Esophagus muscularis mucosa (tissue), 4 donors: ENCODE measurements around the gene CDH2. TPM values are rescaled to one million over a fixed set of nuclear protein-coding genes. Genes with fewer than 3 reads are reported as not detected.

Source experiments
- DNase-seq: peaks from one replicate; pipeline ENCODE4 v3.0.0-alpha.2; 2017; ENCODE audit errors: extremely low spot score
- H3K27ac ChIP-seq, 4 donors: fragments of 200-600 bp; sonication (generic); replicated peaks in 1 of 4; 1 replicate in 3 of 4; 2 replicates in 1 of 4; pipeline ENCODE4 v1.5.1; 2016 to 2019; ENCODE audit warnings: mild to moderate bottlenecking in 1 of 4
- H3K27me3 ChIP-seq, 4 donors: fragments of 200-600 bp; sonication (generic); one replicate each; pipeline versions ENCODE4 v1.5.1 to v1.6.0; 2016 to 2019
- H3K36me3 ChIP-seq, 4 donors: fragments of 200-600 bp; sonication (generic); one replicate each; pipeline ENCODE4 v1.5.1; 2016 to 2019
- H3K4me1 ChIP-seq, 4 donors: fragments of 200-600 bp; sonication (generic); one replicate each; pipeline ENCODE4 v1.5.1; 2016 to 2019
- H3K4me3 ChIP-seq, 4 donors: fragments of 200-600 bp; sonication (generic); 1 replicate in 2 of 4; 2 replicates in 2 of 4; pipeline ENCODE4 v1.5.1; 2016 to 2019; ENCODE audit warnings: mild to moderate bottlenecking in 4 of 4, moderate library complexity in 1 of 4
- H3K9me3 ChIP-seq, 4 donors: fragments of 200-600 bp; sonication (generic); 1 replicate in 3 of 4; 2 replicates in 1 of 4; pipeline ENCODE4 v1.5.1; 2016 to 2019
- EP300 ChIP-seq: sonication (generic); formaldehyde crosslinking; IDR thresholded peaks from one replicate; pipeline ENCODE4 v1.6.1; 2017; ENCODE audit warnings: antibody characterized with exemption
- POLR2A ChIP-seq: fragments of 450-650 bp; IDR thresholded peaks from one replicate; pipeline ENCODE4 v1.6.1; 2017; ENCODE audit warnings: antibody characterized with exemption, moderate library complexity, mild to moderate bottlenecking, low read depth
- POLR2AphosphoS5 ChIP-seq, 2 donors: sonication (generic); formaldehyde crosslinking; IDR thresholded peaks; one replicate each; pipeline ENCODE4 v1.6.1; 2017; ENCODE audit warnings: antibody characterized with exemption in 2 of 2
- WGBS: methylation state at CpG from one replicate; pipeline ENCODE4 v1.1.5; 2018; 5-methylcytosine and 5-hydroxymethylcytosine counted together
- intact Hi-C: fragments of 100-400 bp; cut with DNase I; formaldehyde crosslinking; loops from one replicate; pipeline ENCODE4 v1.15.1; 2023
- total RNA-seq, 4 donors: library from RNA; depleted of rRNA; stranded (reverse); fragments of >200 nt; gene quantifications; one replicate each; pipeline versions ENCODE4 v1.1.0 to v1.2.1, GENCODE V29; 2016
- TF ChIP-seq, protein P1 (sequence below), 3 experiments: fragments of 200-600 bp in 2 of 3; fragments of 450-650 bp in 1 of 3; sonication (generic) in 2 of 3; IDR thresholded peaks; one replicate each; pipeline ENCODE4 v1.5.1; 2017 to 2019; ENCODE audit warnings: antibody characterized with exemption in 3 of 3, mild to moderate bottlenecking in 2 of 3, moderate library complexity in 1 of 3

Gene CDH2
- total RNA-seq, 4 donors from 2014 or later: 10.9 to 17.4 (median 13.6) TPM

DNA sequence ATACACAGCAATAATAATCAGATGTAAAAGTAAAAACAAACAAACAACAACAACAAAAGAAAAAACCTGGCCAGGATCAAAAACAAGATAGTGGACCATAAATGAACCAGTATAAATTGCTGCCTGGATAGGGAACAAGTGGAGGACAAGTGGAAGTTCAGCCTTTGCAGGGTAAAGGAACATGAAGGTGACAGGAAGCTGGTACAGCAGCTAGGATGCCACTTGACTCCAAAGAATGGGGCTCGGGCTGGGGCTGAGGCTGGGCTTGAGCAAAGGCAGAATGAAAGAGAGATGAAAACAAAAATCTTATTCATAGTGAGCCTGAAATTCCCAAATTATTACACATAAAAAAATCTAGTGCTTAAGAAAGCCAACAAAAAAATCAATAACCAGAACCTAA, 146.5 kb downstream of the CDH2 start:
- no peak for DNase-seq
- H3K4me1 ChIP-seq: peaks cover 0 to 7% (median 0%) of the 10 kb centered on the region in 4 donors
- TF ChIP-seq, protein P1, sequence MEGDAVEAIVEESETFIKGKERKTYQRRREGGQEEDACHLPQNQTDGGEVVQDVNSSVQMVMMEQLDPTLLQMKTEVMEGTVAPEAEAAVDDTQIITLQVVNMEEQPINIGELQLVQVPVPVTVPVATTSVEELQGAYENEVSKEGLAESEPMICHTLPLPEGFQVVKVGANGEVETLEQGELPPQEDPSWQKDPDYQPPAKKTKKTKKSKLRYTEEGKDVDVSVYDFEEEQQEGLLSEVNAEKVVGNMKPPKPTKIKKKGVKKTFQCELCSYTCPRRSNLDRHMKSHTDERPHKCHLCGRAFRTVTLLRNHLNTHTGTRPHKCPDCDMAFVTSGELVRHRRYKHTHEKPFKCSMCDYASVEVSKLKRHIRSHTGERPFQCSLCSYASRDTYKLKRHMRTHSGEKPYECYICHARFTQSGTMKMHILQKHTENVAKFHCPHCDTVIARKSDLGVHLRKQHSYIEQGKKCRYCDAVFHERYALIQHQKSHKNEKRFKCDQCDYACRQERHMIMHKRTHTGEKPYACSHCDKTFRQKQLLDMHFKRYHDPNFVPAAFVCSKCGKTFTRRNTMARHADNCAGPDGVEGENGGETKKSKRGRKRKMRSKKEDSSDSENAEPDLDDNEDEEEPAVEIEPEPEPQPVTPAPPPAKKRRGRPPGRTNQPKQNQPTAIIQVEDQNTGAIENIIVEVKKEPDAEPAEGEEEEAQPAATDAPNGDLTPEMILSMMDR (IDR thresholded peaks at IDR 0.05): no peak
- TF ChIP-seq EP300: no peak
- TF ChIP-seq POLR2AphosphoS5 (IDR thresholded peaks at IDR 0.05): no peak
- TF ChIP-seq POLR2A: no peak
- no peak overlapping the region for H3K4me3 ChIP-seq
- H3K36me3 ChIP-seq: no peaks in the 10 kb centered on the region
- no peak overlapping the region for H3K27ac ChIP-seq
- WGBS: 73% methylated on average over 1 of the region's 1 CpG
- intact Hi-C loops: no loop called here
- no peaks in the 10 kb centered on the region for H3K27me3 ChIP-seq
- H3K9me3 ChIP-seq: no peaks in the 10 kb centered on the region

DNA sequence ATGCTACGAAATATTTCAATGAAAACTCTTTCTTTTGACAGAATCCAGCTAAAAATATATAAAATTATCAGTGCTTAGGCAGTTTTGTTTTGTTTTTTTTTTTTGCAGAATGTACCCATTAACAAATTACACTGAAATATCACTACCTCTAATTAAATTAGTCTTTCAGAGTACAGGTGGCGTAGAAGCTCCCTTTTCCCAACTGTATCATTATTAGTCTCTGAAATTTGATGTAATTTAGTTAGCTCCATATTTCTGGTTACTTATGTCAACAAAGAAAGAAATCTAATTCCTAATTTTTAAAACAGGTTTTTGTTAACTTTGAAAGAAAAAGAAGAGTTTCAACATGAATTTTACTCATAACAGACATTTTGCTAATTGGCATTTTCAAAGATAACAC, 149.2 kb downstream of the CDH2 start:
- no peak overlapping the region for H3K4me3 ChIP-seq
- H3K36me3 ChIP-seq: no peaks in the 10 kb centered on the region
- H3K4me1 ChIP-seq: peaks cover 0 to 7% (median 0%) of the 10 kb centered on the region in 4 donors
- no peak for TF ChIP-seq EP300
- no peak for TF ChIP-seq POLR2AphosphoS5 (IDR thresholded peaks at IDR 0.05)
- TF ChIP-seq, protein P1 (IDR thresholded peaks at IDR 0.05): no peak
- TF ChIP-seq POLR2A: no peak
- intact Hi-C loops: no loop called here
- no peaks in the 10 kb centered on the region for H3K9me3 ChIP-seq
- no peak for DNase-seq
- WGBS: 92% methylated on average over 2 of the region's 2 CpGs
- no peaks in the 10 kb centered on the region for H3K27me3 ChIP-seq
- H3K27ac ChIP-seq: no peak overlapping the region

DNA sequence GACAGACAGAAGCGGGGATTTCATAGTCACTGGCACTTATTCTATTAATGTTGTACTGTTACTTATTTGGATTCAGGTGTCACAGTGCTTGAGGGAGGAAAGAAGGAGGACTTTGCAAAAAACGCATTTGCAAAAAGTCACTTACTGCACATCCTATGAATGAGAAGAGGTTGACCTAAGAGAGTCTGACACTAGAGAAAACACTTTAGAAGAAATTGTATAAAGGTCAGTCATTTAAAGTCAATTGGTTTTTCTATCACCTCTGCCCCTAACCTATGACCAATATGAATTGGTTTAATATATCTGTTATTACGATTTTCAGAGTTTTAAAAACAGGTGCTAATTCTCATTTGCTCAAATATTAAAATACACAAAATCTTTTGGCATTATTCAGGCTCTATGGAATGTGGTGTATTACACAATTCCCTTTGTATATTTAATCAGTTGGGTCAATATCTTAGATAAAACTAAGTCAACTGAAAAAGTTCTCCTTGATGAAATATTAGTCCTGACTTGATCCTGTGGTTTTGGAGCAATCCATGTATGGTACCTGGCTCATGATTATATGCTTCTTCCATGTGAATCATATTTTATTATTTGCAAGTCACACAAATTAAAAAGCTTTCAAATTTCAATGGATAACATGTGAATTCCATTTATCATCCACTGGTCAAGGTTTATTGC, 157.4 kb downstream of the CDH2 start:
- H3K4me3 ChIP-seq: no peak overlapping the region
- no peaks in the 10 kb centered on the region for H3K36me3 ChIP-seq
- H3K27ac ChIP-seq: no peak overlapping the region
- no peak for DNase-seq
- H3K4me1 ChIP-seq: peaks cover 0 to 4% (median 0%) of the 10 kb centered on the region in 4 donors
- no peak for TF ChIP-seq POLR2A
- no peak for TF ChIP-seq POLR2AphosphoS5 (IDR thresholded peaks at IDR 0.05)
- TF ChIP-seq, protein P1 (IDR thresholded peaks at IDR 0.05): no peak
- TF ChIP-seq EP300: no peak
- WGBS: 82% methylated on average over 3 of the region's 3 CpGs
- intact Hi-C loops: no loop called here
- no peaks in the 10 kb centered on the region for H3K27me3 ChIP-seq
- no peaks in the 10 kb centered on the region for H3K9me3 ChIP-seq

DNA sequence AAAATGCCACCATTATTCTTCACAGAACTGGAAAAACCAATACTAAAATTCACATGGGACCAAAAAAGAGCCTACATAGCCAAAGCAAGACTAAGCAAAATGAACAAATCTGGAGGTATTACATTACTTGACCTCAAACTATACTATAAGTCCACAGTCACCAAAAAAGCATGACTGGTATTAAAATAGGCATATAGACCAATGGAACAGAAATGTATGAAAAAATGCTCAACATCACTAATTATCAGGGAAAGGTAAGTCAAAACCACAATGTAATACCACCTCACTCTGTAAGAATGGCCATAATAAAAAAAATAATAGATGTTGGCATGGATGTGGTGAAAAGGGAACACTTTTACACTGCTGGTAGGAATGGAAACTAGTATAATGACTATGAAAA, 158.6 kb downstream of the CDH2 start:
- Histone ChIP-seq H3K27ac (no peak overlapping the region), H3K4me3 (no peak overlapping the region), H3K27me3 (no peaks in the 10 kb centered on the region), H3K36me3 (no peaks in the 10 kb centered on the region), H3K9me3 (no peaks in the 10 kb centered on the region), H3K4me1 (peaks cover 0 to 6% (median 0%) of the 10 kb centered on the region in 4 donors)
- intact Hi-C loops: no loop called here
- DNase-seq: no peak
- TF ChIP-seq POLR2A (no peak), POLR2AphosphoS5 (IDR thresholded peaks at IDR 0.05) (no peak), EP300 (no peak)
- TF ChIP-seq, protein P1 (IDR thresholded peaks at IDR 0.05): no peak

DNA sequence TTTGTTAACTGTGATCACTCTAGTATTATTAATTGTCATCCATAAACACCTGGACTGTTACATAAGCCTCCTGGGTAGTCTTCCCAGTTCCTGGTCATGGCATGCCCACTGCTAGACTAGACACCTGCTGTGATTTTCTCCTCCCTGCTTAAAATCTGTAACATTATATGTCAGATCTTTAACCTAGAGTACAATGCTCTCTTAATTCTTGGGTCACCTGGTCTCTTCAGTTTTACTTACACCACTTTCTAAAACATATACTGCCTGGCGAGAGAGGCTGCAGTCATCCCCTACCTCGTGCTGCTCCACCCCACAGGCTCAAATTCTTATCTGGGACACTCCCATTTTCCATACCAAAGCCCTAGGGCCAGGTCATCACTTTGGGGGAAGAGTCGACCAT, 161.3 kb downstream of the CDH2 start:
- Histone ChIP-seq H3K9me3 (no peaks in the 10 kb centered on the region), H3K27ac (no peak overlapping the region), H3K36me3 (peaks cover 0 to 3% (median 0%) of the 10 kb centered on the region in 4 donors), H3K4me3 (no peak overlapping the region), H3K4me1 (peaks cover 0 to 6% (median 0%) of the 10 kb centered on the region in 4 donors), H3K27me3 (no peaks in the 10 kb centered on the region)
- 80% methylated on average over 3 of the region's 3 CpGs for WGBS
- DNase-seq: no peak
- intact Hi-C loops: no loop called here
- TF ChIP-seq, protein P1 (IDR thresholded peaks at IDR 0.05): no peak
- no peak for TF ChIP-seq EP300
- TF ChIP-seq POLR2A: no peak
- TF ChIP-seq POLR2AphosphoS5 (IDR thresholded peaks at IDR 0.05): no peak
